ENCODE data around the gene ITGA2B.
"Not testable (repeated sequence)": the region's sequence is repeated elsewhere in the genome, so short reads cannot be mapped to it uniquely, and the experiment has no call there.

Gene ITGA2B

GRCh38 chr17:44329516-44329915 lies 59.9 kb downstream of the ITGA2B start:
- DNase-seq: not testable (repeated sequence)

- no peak for DNase-seq
These were observed 61.6 kb downstream of the ITGA2B start for GRCh38 chr17:44327715-44328449.

- peak; percentile 91 for DNase-seq
These were observed 62.5 kb downstream of the ITGA2B start for GRCh38 chr17:44326861-44327444.

- DNase-seq: peak; percentile 81
These were observed 64.7 kb downstream of the ITGA2B start, which contains the start of gene SLC25A39 for GRCh38 chr17:44324571-44325275. SLC25A39 (minus strand) TSS chr17:44324823; CDS start chr17:44323562, 1,261 bp downstream.

- DNase-seq: no peak
These were observed 65.3 kb downstream of the ITGA2B start for GRCh38 chr17:44324092-44324570.

- DNase-seq: no peak
These were observed 65.9 kb downstream of the ITGA2B start for GRCh38 chr17:44323359-44324091.

- DNase-seq: no peak
These were observed 67.1 kb downstream of the ITGA2B start for GRCh38 chr17:44322236-44322895.
